GM10847 (cell line): ENCODE results near the gene KLHL30.

Experiments used
- POLR2A ChIP-seq: IDR thresholded peaks from 2 replicates; pipeline ENCODE4 v1.6.1; 2011; ENCODE audit not compliant: insufficient read length; ENCODE audit errors: extremely low read depth

KLHL30 gene

GRCh38 chr2:238142382-238143205, 4.1 kb downstream of the KLHL30 start:
- TF ChIP-seq POLR2A: no peak

GRCh38 chr2:238143239-238143951, 4.9 kb downstream of the KLHL30 start:
- no peak for TF ChIP-seq POLR2A

- TF ChIP-seq POLR2A: no peak
Measured at GRCh38 chr2:238144262-238144661, 5.8 kb downstream of the KLHL30 start.

- TF ChIP-seq POLR2A: no peak
Measured at GRCh38 chr2:238145046-238145445, 6.6 kb downstream of the KLHL30 start.

- no peak for TF ChIP-seq POLR2A
Measured at GRCh38 chr2:238145851-238146250, 7.4 kb downstream of the KLHL30 start.

- TF ChIP-seq POLR2A: no peak
Measured at GRCh38 chr2:238146884-238147544, 8.5 kb downstream of the KLHL30 start.

- TF ChIP-seq POLR2A: no peak
Measured at GRCh38 chr2:238148981-238149380, 10.5 kb downstream of the KLHL30 start.

- no peak for TF ChIP-seq POLR2A
Measured at GRCh38 chr2:238149841-238150572, 11.5 kb downstream of the KLHL30 start.

GRCh38 chr2:238150686-238151085, 12.2 kb downstream of the KLHL30 start:
- TF ChIP-seq POLR2A: no peak

GRCh38 chr2:238151205-238151604, 12.7 kb downstream of the KLHL30 start:
- no peak for TF ChIP-seq POLR2A

- TF ChIP-seq POLR2A: no peak
Measured at GRCh38 chr2:238151628-238152235, 13.3 kb downstream of the KLHL30 start.

GRCh38 chr2:238152771-238153688, 14.6 kb downstream of the KLHL30 start:
- TF ChIP-seq POLR2A: no peak

GRCh38 chr2:238154570-238154969, 16.1 kb downstream of the KLHL30 start:
- TF ChIP-seq POLR2A: no peak
